Activated CD8-positive, alpha-beta T cell treated with anti-CD3 and anti-CD28 coated beads for 36 hours (primary cell): ENCODE data around the gene GSS. TPM values are rescaled to one million over a fixed set of nuclear protein-coding genes. Genes with fewer than 3 reads are reported as not detected.

Experiments used
- ATAC-seq: fragments of 200-7000 bp; cut with Tn5 transposase; one replicate; pipeline ENCODE4 v1.10.0; 2021; ENCODE audit warnings: mild to moderate bottlenecking, moderate library complexity
- CTCF ChIA-PET: fragments of 350-600 bp; sonication (Branson Sonifier 250); formaldehyde crosslinking; loops from one replicate; lab custom pipeline; 2021; ENCODE audit warnings: antibody characterized with exemption; lab: Charles Lee
- POLR2A ChIA-PET: fragments of 350-600 bp; sonication (Branson Sonifier 250); formaldehyde crosslinking; loops from one replicate; lab custom pipeline; 2021; ENCODE audit warnings: antibody characterized with exemption; lab: Charles Lee
- DNase-seq: peaks from one replicate; pipeline ENCODE4 v3.0.0-alpha.2; 2020
- H3K27ac Mint-ChIP-seq: one replicate; pipeline ENCODE4 v1.8.0; 2021; ENCODE audit warnings: mild to moderate bottlenecking, mixed read lengths
- H3K27me3 Mint-ChIP-seq: one replicate; pipeline ENCODE4 v1.8.0; 2021; ENCODE audit warnings: mixed read lengths
- H3K36me3 Mint-ChIP-seq: one replicate; pipeline ENCODE4 v1.8.0; 2021; ENCODE audit warnings: low read depth, mixed read lengths
- H3K4me1 Mint-ChIP-seq: one replicate; pipeline ENCODE4 v1.8.0; 2021; ENCODE audit warnings: low read depth, mixed read lengths
- H3K4me3 Mint-ChIP-seq: one replicate; pipeline ENCODE4 v1.8.0; 2021; ENCODE audit warnings: mild to moderate bottlenecking, moderate library complexity, mixed read lengths
- H3K9me3 Mint-ChIP-seq: one replicate; pipeline ENCODE4 v1.8.0; 2021; ENCODE audit warnings: mixed read lengths
- intact Hi-C: fragments of 100-400 bp; cut with micrococcal nuclease; formaldehyde crosslinking; loops from one replicate; pipeline ENCODE4 v1.10.0; 2022
- total RNA-seq, 2 experiments: library from RNA; stranded (reverse); gene quantifications; one replicate each; pipeline ENCODE4 v1.2.3, GENCODE V29; 2021
- TF ChIP-seq, protein P1 (sequence below): fragments of 200-600 bp; IDR thresholded peaks from one replicate; pipeline ENCODE4 v1.8.0; 2022; ENCODE audit warnings: antibody characterized with exemption, mild to moderate bottlenecking

The GSS gene
- total RNA-seq, 2 experiments from 2014 or later, result 50.9 to 52.7 TPM

DNA sequence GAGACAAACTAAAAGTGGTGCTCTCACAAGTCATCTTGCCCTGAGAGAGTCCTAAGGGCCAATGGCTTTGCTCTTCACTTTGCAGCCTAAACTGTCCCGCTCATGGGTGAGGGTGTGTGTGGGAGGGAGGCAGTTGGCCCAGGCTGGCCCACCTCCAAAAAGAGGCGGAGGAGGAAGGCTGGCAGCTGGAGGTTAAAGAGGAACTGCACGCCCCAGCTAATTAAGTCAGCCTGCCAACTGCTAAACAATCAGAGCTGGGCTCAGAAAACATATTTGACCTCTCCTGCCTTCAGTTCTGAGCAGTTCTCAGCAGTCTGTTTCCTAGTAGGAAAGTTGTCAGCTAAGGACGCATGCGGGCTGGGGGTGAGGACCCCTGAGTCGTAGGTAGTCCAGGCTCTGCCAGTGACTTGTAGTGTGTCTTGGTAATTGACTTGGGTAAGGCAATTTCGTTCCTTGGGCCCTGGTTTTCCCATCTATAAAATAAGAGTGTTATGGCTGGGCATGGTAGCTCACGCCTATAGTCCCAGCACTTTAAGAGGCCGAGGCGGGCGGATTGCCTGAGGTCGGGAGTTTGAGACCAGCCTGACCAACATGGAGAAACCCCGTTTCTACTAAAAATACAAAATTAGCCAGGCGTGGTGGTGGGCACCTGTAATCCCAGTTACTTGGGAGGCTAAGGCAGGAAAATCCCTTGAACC lies 17.0 kb downstream of the GSS start:
- Mint-ChIP-seq H3K36me3 (peaks cover 23% of the 10 kb centered on the region), H3K9me3 (no peaks in the 10 kb centered on the region), H3K27ac (no peak overlapping the region), H3K27me3 (no peaks in the 10 kb centered on the region), H3K4me1 (no peaks in the 10 kb centered on the region), H3K4me3 (no peak overlapping the region)
- intact Hi-C loops, result no loop called here
- ATAC-seq (no peak), DNase-seq (no peak)
- TF ChIP-seq, protein P1, sequence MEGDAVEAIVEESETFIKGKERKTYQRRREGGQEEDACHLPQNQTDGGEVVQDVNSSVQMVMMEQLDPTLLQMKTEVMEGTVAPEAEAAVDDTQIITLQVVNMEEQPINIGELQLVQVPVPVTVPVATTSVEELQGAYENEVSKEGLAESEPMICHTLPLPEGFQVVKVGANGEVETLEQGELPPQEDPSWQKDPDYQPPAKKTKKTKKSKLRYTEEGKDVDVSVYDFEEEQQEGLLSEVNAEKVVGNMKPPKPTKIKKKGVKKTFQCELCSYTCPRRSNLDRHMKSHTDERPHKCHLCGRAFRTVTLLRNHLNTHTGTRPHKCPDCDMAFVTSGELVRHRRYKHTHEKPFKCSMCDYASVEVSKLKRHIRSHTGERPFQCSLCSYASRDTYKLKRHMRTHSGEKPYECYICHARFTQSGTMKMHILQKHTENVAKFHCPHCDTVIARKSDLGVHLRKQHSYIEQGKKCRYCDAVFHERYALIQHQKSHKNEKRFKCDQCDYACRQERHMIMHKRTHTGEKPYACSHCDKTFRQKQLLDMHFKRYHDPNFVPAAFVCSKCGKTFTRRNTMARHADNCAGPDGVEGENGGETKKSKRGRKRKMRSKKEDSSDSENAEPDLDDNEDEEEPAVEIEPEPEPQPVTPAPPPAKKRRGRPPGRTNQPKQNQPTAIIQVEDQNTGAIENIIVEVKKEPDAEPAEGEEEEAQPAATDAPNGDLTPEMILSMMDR, result no peak
- ChIA-PET POLR2A (interaction anchor here (0.6 kb wide), 1 partner anchor 117 kb away, joined by 3 read pairs; no protein-coding TSS in a partner anchor), CTCF (no interaction called here)

DNA sequence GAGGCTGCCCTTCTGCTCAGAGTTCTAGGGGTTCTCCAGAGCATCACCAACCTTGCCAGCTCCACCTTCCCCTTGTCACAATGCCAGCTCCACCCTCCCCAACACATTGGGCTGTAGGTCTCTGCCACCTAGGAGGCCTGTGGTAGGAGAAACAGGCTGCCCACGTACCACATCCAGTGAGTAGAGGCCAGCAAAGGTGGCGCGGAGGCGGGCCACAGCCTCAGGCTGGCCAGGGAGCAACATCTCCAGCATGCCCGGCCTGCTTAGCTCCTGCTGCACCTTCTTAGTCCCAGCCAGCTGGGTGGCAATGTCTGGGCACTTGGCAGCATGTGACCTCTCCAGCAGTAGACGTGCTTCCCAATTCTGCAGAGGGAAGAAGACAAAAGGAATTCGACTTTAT lies 23.8 kb downstream of the GSS start:
- H3K4me1 Mint-ChIP-seq, result no peaks in the 10 kb centered on the region
- peaks cover 25% of the 10 kb centered on the region for H3K36me3 Mint-ChIP-seq
- POLR2A ChIA-PET, result interaction anchor here (0.6 kb wide), 1 partner anchor 75 kb away, joined by 3 read pairs; no protein-coding TSS in a partner anchor
- DNase-seq (no peak), ATAC-seq (no peak)
- H3K27ac Mint-ChIP-seq, result no peak overlapping the region
- CTCF ChIA-PET, result interaction anchor here (1.2 to 1.3 kb wide), 2 partner anchors 12 to 57 kb away, joined by 3 read pairs; no protein-coding TSS in a partner anchor
- H3K9me3 Mint-ChIP-seq, result no peaks in the 10 kb centered on the region
- TF ChIP-seq, protein P1, result no peak
- H3K4me3 Mint-ChIP-seq, result no peak overlapping the region
- no peaks in the 10 kb centered on the region for H3K27me3 Mint-ChIP-seq
- intact Hi-C loops, result no loop called here

DNA sequence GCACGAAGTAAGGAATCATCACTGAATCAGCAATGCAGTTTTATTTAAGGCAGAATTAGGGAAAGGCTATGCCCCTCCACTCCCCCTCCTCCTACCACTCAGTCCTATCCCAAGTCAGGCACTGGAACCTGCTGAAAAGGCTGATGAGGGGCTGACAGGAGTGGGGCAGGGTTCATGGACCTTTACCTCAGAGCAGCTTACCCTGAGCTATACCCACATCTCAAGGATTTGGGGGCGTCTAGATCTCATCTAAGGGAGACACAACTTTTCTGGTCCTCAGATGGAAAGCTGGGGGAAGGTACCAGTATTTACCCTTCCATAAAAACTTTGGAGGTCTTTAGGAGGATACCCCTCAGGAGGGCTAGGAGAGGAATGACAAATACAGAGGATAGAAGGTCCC lies 27.2 kb downstream of the GSS start:
- CTCF ChIA-PET, result no interaction called here

DNA sequence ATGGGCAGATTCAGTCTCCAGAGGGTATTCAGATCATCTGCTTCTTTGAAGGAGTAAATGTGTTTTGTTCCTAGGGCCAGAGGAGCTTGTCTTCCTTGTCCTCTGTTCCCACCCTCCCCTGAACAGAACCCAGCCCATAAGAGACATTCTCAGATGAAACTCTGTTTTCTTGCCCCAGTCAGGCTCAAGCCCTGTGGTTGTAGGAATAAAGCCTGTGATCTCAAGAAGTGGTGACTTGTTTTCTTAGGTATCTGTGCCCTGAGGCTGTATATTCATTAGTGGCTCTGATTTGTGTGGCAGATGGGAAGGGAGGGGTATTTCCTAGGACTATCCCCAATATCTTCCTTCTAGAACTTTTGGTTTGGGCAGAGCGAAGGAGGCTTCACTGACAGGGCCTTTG lies 27.9 kb downstream of the GSS start:
- peaks cover 8% of the 10 kb centered on the region for H3K4me1 Mint-ChIP-seq
- H3K9me3 Mint-ChIP-seq, result no peaks in the 10 kb centered on the region
- peaks cover 16% of the 10 kb centered on the region for H3K36me3 Mint-ChIP-seq
- no peak overlapping the region for H3K27ac Mint-ChIP-seq
- H3K27me3 Mint-ChIP-seq, result no peaks in the 10 kb centered on the region
- ATAC-seq (no peak), DNase-seq (no peak)
- no peak overlapping the region for H3K4me3 Mint-ChIP-seq
- CTCF ChIA-PET, result no interaction called here
- intact Hi-C loops, result no loop called here
- POLR2A ChIA-PET, result no interaction called here
- TF ChIP-seq, protein P1, result no peak

More for the DNA sequence above, 27.2 kb downstream of the GSS start:
- Mint-ChIP-seq H3K36me3 (peaks cover 20% of the 10 kb centered on the region), H3K9me3 (no peaks in the 10 kb centered on the region), H3K27me3 (no peaks in the 10 kb centered on the region), H3K4me1 (peaks cover 8% of the 10 kb centered on the region), H3K27ac (no peak overlapping the region), H3K4me3 (no peak overlapping the region)
- intact Hi-C loops, result no loop called here
- no peak for ATAC-seq
- POLR2A ChIA-PET, result no interaction called here
- TF ChIP-seq, protein P1, result no peak
- no peak for DNase-seq

DNA sequence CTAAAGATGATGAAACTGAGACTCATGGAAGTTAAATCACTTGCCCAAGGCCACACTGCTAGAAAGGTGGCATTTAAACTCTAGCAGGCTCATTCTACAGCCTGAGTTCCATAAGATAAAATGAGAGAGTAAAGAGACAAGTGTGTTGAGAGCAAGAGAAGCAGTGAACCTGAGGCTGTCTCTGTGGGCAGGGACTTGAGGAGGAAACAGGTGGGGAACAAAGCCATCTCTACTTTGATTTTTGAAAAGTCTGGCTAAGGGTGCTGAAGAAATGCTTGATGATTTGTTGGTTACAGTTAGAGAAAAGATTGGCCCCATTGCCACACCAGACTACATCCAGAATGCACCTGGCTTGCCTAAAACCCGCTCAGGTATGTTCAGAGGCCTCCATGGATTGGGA lies 29.0 kb downstream of the GSS start:
- POLR2A ChIA-PET, result no interaction called here

More for the DNA sequence above, 29.0 kb downstream of the GSS start:
- Mint-ChIP-seq H3K4me1 (peaks cover 8% of the 10 kb centered on the region), H3K27ac (no peak overlapping the region), H3K4me3 (no peak overlapping the region), H3K27me3 (no peaks in the 10 kb centered on the region), H3K9me3 (no peaks in the 10 kb centered on the region), H3K36me3 (peaks cover 16% of the 10 kb centered on the region)
- no peak for ATAC-seq
- no peak for DNase-seq
- intact Hi-C loops, result no loop called here
- CTCF ChIA-PET, result interaction anchor here (0.9 kb wide), 1 partner anchor 14 kb away, joined by 3 read pairs; no protein-coding TSS in a partner anchor
- TF ChIP-seq, protein P1, result no peak
